GM23248 (cell line): ENCODE results near the gene RASGRF1.

ENCODE experiments used
- EZH2 ChIP-seq: fragments of 200-600 bp; sonication (generic); IDR thresholded peaks from 2 replicates; pipeline ENCODE4 v1.6.1; 2018; ENCODE audit warnings: antibody characterized with exemption, mild to moderate bottlenecking; ENCODE audit not compliant: insufficient read depth, poor library complexity, severe bottlenecking
- EZH2phosphoT487 ChIP-seq: fragments of 200-600 bp; sonication (generic); IDR thresholded peaks from 2 replicates; pipeline ENCODE4 v1.6.1; 2018; ENCODE audit warnings: antibody characterized with exemption, moderate library complexity, mild to moderate bottlenecking, low read depth; ENCODE audit not compliant: insufficient read depth

DNA sequence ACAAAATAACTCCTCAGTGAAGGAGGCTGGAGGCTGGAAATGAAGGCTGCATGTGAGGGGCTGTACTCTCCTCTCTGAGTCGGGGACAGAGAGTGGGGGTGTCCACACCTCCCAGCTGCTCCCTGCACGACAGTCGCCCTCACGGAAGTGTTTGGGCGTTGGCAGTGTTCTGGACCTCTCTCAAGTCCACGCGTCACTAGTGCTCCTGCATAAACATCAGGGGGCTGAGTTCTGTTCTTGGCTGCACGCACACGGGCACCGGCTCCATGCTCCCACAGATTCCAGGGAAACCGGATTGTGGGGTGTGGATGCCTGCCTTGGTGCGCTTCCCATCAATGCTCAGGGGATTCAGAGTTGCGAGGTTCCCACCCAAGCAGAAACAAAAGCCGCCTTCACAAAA, 7.4 kb downstream of the RASGRF1 start:
- TF ChIP-seq EZH2phosphoT487 = no peak
- TF ChIP-seq EZH2 = no peak
